Activated T-helper 1 cell treated with Interleukin-2 at 50 U/mL for 16 hours (primary cell): ENCODE results near the gene ENO2.
A peak's percentile ranks its signal among the peaks of the same experiment; 100 is the strongest.
"Not testable (repeated sequence)": the region's sequence is repeated elsewhere in the genome, so short reads cannot be mapped to it uniquely, and the experiment has no call there.

Experiments
- DNase-seq: peaks from one replicate; pipeline ENCODE4 v3.0.0-alpha.2; 2020; ENCODE audit warnings: low read depth

ENO2 gene

GRCh38 chr12:6886206-6886999 lies 28.0 kb upstream of the ENO2 start:
- DNase-seq = not testable (repeated sequence)

- DNase-seq = no peak
Measured at GRCh38 chr12:6887460-6887859, 26.9 kb upstream of the ENO2 start.

GRCh38 chr12:6888360-6888759 lies 26.0 kb upstream of the ENO2 start:
- DNase-seq = no peak

GRCh38 chr12:6888794-6889193 lies 25.6 kb upstream of the ENO2 start:
- not testable (repeated sequence) for DNase-seq

- DNase-seq = not testable (repeated sequence)
Measured at GRCh38 chr12:6889775-6890573, 24.4 kb upstream of the ENO2 start.

- DNase-seq = peak; percentile 98
Measured at GRCh38 chr12:6890789-6891645, 23.4 kb upstream of the ENO2 start.

GRCh38 chr12:6891646-6892001 lies 22.8 kb upstream of the ENO2 start:
- DNase-seq = no peak

- not testable (repeated sequence) for DNase-seq
Measured at GRCh38 chr12:6892683-6893082, 21.7 kb upstream of the ENO2 start.

- no peak for DNase-seq
Measured at GRCh38 chr12:6894321-6894720, 20.1 kb upstream of the ENO2 start.

GRCh38 chr12:6896846-6897435 lies 17.4 kb upstream of the ENO2 start:
- no peak for DNase-seq

- no peak for DNase-seq
Measured at GRCh38 chr12:6899427-6899826, 15.0 kb upstream of the ENO2 start.

- no peak for DNase-seq
Measured at GRCh38 chr12:6899837-6900519, 14.4 kb upstream of the ENO2 start.

- no peak for DNase-seq
Measured at GRCh38 chr12:6902448-6902847, 11.9 kb upstream of the ENO2 start.

GRCh38 chr12:6903722-6904121 lies 10.7 kb upstream of the ENO2 start:
- DNase-seq = no peak

GRCh38 chr12:6904280-6905276 lies 9.8 kb upstream of the ENO2 start, which contains the start of gene LRRC23:
LRRC23 (plus strand) TSS chr12:6904822; CDS start chr12:6905634, 812 bp downstream.
- DNase-seq = peak; percentile 93

GRCh38 chr12:6905414-6906040 lies 8.9 kb upstream of the ENO2 start:
- no peak for DNase-seq

- DNase-seq = not testable (repeated sequence)
Measured at GRCh38 chr12:6908141-6908540, 6.2 kb upstream of the ENO2 start.

- no peak for DNase-seq
Measured at GRCh38 chr12:6909421-6910145, 4.8 kb upstream of the ENO2 start.
